Keratinocyte (primary cell): ENCODE measurements around the gene AKAP6.

ENCODE experiments used
- EZH2 ChIP-seq: IDR thresholded peaks from one replicate; pipeline ENCODE4 v1.6.1; 2012; ENCODE audit warnings: inconsistent platforms, mild to moderate bottlenecking, low read length, moderate library complexity
- TF ChIP-seq, protein P1 (sequence below), 3 experiments: IDR thresholded peaks in 1 of 3; conservative IDR thresholded peaks in 1 of 3; optimal IDR thresholded peaks in 1 of 3; 2 replicates in 2 of 3; 3 replicates in 1 of 3; pipeline versions ENCODE3 to v1.5.1; 2011; ENCODE audit warnings: low read length in 3 of 3, mild to moderate bottlenecking in 3 of 3, moderate library complexity in 2 of 3, control low read depth in 1 of 3, inconsistent platforms in 1 of 3; ENCODE audit not compliant: insufficient read depth in 2 of 3; ENCODE audit errors: extremely low read depth in 1 of 3

DNA sequence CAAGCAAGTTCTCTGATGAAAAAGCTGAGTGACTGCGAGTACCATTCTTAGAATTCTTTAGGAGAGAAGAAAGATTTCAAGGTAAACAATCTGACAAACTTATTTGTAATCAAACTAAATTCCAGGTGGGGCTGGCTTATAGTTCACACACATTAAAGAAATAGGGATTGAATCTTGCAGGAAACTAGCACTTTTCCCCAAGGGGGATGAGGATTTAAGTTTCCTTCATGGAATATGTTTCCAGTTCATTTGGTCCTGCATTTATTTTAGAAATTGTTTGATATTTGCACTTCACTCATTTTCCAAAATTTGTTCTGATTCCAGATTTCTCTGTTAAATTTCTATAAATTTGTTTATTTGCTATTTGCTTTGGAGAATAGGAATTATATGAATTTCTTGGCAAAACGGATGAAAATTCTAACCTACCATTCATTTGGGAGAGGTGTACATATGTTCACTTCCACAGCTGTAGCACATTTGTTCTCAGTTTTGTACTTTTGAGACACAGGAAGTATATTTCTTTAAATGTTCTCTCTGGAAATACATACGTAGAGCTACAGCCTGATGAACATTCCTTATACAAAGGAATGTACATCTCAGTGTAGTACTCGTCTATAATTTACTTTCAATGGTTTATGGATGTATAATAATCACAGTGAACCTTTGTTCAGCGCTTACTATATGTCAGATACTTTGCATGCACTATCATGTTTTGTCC lies 145.5 kb downstream of the AKAP6 start:
- TF ChIP-seq, protein P1, sequence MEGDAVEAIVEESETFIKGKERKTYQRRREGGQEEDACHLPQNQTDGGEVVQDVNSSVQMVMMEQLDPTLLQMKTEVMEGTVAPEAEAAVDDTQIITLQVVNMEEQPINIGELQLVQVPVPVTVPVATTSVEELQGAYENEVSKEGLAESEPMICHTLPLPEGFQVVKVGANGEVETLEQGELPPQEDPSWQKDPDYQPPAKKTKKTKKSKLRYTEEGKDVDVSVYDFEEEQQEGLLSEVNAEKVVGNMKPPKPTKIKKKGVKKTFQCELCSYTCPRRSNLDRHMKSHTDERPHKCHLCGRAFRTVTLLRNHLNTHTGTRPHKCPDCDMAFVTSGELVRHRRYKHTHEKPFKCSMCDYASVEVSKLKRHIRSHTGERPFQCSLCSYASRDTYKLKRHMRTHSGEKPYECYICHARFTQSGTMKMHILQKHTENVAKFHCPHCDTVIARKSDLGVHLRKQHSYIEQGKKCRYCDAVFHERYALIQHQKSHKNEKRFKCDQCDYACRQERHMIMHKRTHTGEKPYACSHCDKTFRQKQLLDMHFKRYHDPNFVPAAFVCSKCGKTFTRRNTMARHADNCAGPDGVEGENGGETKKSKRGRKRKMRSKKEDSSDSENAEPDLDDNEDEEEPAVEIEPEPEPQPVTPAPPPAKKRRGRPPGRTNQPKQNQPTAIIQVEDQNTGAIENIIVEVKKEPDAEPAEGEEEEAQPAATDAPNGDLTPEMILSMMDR (optimal IDR thresholded peaks at IDR 0.05 in 1 of 3, IDR thresholded peaks at IDR 0.05 in 1 of 3, conservative IDR thresholded peaks at IDR 0.05 in 1 of 3; ENCODE audit: extremely low read depth in 1 of 3, insufficient read depth in 2 of 3, low read length in 3 of 3): no peak
- no peak for TF ChIP-seq EZH2
